ENCODE measurements around the gene SIGLEC14. TPM values are rescaled to one million over a fixed set of nuclear protein-coding genes. Genes with fewer than 3 reads are reported as not detected.
A peak's percentile ranks its signal among the peaks of the same experiment; 100 is the strongest.
"Not testable (repeated sequence)": the region's sequence is repeated elsewhere in the genome, so short reads cannot be mapped to it uniquely, and the experiment has no call there.

Gene SIGLEC14, protein sequence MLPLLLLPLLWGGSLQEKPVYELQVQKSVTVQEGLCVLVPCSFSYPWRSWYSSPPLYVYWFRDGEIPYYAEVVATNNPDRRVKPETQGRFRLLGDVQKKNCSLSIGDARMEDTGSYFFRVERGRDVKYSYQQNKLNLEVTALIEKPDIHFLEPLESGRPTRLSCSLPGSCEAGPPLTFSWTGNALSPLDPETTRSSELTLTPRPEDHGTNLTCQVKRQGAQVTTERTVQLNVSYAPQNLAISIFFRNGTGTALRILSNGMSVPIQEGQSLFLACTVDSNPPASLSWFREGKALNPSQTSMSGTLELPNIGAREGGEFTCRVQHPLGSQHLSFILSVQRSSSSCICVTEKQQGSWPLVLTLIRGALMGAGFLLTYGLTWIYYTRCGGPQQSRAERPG
- not detected in 2 replicates for total RNA-seq (2014; rRNA removed; shearing (Covaris generic); ENCODE audit: low replicate concordance)

- H3K36me3 ChIP-seq, DNase-seq, H3K4me3 ChIP-seq, H3K27me3 ChIP-seq, H3K9me3 ChIP-seq: not testable (repeated sequence)
These were observed at the start of gene SIGLEC14 for GRCh38 chr19:51646730-51647129. TSS of gene SIGLEC14 (minus strand) at chr19:51646825. CDS start at chr19:51646759, 66 bp downstream.

DNA sequence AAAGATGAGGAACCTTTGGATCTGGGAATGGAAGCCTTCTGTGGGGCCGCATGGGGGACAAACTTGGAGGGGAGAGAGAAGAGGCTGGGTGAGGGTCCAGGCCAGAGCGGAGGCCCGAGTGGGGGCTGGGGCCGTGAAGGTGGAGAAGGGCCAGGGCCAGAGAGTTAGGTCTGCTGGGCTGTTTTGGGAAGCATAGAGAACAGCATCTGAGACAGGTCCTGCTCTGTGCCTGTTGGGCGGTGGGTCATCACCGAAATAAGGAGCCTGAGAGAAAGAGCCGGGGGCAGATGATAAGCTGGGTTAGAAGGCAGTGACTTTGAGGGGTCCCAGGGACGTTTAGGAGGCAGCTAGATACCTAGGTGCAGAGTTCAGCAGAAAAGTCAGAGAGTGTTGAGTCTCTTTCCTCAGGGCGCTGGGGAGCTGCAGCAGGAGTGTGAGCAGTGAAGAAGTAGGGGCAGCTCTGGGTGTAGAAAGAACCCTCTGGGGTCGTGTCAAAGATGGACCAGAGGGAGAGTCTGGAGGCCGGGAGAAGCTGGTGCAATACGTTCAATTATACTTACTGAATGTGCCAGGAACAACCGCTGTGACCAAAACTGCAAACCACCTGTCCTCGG, 49.2 kb upstream of the SIGLEC14 start:
- Histone ChIP-seq H3K27me3 (no peaks in the 10 kb centered on the region), H3K9me3 (no peaks in the 10 kb centered on the region), H3K4me3 (no peak overlapping the region), H3K36me3 (peaks cover 77% of the 10 kb centered on the region)
- DNase-seq, result no peak

DNA sequence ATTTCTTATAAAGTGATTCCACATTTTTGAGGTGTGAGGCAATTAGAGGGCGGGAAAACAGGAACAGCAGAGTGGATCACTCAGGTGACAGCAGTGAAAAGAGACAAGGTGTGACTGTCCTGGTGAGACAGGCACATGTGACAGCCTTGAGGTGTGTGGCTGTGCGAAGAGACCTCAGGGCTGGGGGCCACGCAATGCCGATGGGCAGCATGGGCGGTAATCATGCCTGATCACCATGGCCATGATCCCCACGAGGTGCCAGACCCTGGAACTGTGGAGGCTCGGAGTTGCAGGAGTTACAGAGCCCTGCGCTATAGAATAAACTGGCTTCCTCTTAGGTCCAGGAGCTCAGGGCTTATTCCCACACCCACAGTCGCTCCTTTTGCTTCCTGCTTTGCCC, 48.5 kb upstream of the SIGLEC14 start:
- DNase-seq, result no peak
- Histone ChIP-seq H3K9me3 (no peaks in the 10 kb centered on the region), H3K4me3 (no peak overlapping the region), H3K36me3 (peaks cover 73% of the 10 kb centered on the region), H3K27me3 (no peaks in the 10 kb centered on the region)

GRCh38 chr19:51694318-51695085, 47.9 kb upstream of the SIGLEC14 start:
- no peak overlapping the region for H3K4me3 ChIP-seq
- peaks cover 67% of the 10 kb centered on the region for H3K36me3 ChIP-seq
- H3K9me3 ChIP-seq, result no peaks in the 10 kb centered on the region
- DNase-seq, result no peak
- H3K27me3 ChIP-seq, result no peaks in the 10 kb centered on the region

- H3K36me3 ChIP-seq, result peaks cover 61% of the 10 kb centered on the region
- no peak overlapping the region for H3K4me3 ChIP-seq
- no peaks in the 10 kb centered on the region for H3K9me3 ChIP-seq
- no peaks in the 10 kb centered on the region for H3K27me3 ChIP-seq
- no peak for DNase-seq
These were observed 47.2 kb upstream of the SIGLEC14 start for GRCh38 chr19:51693819-51694218.

GRCh38 chr19:51693260-51693659, 46.6 kb upstream of the SIGLEC14 start, which contains the start of gene SPACA6:
TSS of gene SPACA6 (plus strand) at chr19:51693330. CDS start at chr19:51693527, 197 bp downstream.
- Histone ChIP-seq H3K4me3 (no peak within 1 kb of the TSS), H3K9me3 (no peaks in the 10 kb centered on the region), H3K36me3 (peaks cover 55% of the 10 kb centered on the region), H3K27me3 (no peaks in the 10 kb centered on the region)
- no peak for DNase-seq

GRCh38 chr19:51692468-51692867, 45.8 kb upstream of the SIGLEC14 start:
- no peaks in the 10 kb centered on the region for H3K27me3 ChIP-seq
- H3K9me3 ChIP-seq, result no peaks in the 10 kb centered on the region
- H3K4me3 ChIP-seq, result no peak overlapping the region
- DNase-seq, result no peak
- peaks cover 47% of the 10 kb centered on the region for H3K36me3 ChIP-seq

DNA sequence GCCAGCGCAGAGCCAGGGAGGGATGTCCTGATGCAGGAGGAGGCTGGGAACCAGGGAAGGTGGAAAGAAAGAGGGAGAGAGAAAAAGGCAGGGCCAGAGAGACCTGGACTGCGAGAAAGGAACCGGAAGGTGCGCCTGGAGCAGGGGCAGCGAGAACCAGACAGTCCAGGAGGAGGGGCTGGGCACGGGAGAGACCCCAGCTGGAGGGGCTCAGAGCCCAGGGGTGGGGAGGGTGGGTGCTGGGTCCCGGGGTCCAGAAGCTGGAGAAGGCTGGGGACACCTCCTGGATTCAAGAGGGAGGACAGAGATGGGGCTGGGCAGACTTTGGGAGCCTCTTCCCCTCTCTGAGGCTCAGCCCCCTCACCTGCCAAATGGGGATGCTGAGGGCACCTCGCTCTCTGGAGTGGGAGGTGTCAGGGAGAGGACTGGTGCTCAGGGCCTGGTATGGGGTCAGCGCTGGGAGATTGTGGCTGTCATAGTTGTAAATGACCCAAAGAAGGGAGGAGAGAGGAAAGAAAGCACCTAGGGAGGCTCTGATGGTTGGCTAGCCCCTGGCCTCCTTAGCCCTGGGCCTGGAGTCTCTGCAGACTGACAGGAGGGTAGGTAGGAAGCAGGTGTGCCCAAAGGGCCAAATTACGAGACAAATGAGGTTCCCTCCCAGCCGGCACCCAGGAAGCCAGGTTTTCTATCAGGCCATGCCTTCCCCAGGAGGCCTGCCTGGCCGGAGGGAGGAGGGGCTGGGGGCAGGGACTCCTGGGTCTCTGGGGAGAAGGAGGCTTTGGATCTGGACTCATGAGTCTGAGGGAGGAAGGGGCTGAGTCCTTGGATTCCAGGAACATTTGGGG, 45.2 kb upstream of the SIGLEC14 start:
- Histone ChIP-seq H3K36me3 (peaks cover 40% of the 10 kb centered on the region), H3K4me3 (peak overlapping the region; percentile 84), H3K9me3 (no peaks in the 10 kb centered on the region), H3K27me3 (no peaks in the 10 kb centered on the region)
- DNase-seq, result no peak

GRCh38 chr19:51691074-51691583, 44.5 kb upstream of the SIGLEC14 start:
- peaks cover 36% of the 10 kb centered on the region for H3K36me3 ChIP-seq
- no peak for DNase-seq
- no peaks in the 10 kb centered on the region for H3K9me3 ChIP-seq
- peak overlapping the region; percentile 84 for H3K4me3 ChIP-seq
- H3K27me3 ChIP-seq, result no peaks in the 10 kb centered on the region

DNA sequence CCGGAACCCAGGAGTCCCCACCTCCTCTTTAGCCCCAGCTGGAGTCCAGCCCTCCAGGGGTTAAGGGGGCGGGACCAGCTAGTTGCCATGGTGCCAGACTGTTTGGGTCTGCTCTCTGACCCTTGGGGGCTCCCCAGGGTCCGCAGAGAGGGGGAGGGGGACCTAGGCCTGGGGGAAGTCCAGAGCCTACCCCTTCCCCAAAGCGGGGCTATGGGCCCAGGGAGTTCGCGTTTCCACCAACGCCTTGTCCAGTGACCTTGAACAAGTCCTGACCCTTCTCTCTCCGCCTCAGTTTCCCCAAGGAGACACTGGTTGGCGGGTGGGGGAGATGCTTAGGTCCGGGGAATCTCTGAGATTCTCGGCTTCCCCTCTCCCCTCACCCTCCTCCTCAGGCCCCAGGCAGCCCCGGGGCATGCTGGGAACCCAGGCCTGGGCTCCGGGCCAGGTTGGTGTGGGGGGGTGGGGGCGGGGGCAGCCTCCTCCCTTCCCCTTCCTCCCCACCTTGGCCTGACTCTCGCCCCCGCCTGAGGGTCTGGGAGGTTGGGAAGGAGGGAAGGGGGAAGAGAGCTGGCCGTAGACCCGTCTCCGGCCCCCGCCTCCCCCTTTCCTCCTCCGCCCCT, 43.9 kb upstream of the SIGLEC14 start:
- peak overlapping the region; percentile 84 for H3K4me3 ChIP-seq
- no peaks in the 10 kb centered on the region for H3K27me3 ChIP-seq
- H3K36me3 ChIP-seq, result peaks cover 33% of the 10 kb centered on the region
- no peaks in the 10 kb centered on the region for H3K9me3 ChIP-seq
- peak; percentile 59 for DNase-seq

DNA sequence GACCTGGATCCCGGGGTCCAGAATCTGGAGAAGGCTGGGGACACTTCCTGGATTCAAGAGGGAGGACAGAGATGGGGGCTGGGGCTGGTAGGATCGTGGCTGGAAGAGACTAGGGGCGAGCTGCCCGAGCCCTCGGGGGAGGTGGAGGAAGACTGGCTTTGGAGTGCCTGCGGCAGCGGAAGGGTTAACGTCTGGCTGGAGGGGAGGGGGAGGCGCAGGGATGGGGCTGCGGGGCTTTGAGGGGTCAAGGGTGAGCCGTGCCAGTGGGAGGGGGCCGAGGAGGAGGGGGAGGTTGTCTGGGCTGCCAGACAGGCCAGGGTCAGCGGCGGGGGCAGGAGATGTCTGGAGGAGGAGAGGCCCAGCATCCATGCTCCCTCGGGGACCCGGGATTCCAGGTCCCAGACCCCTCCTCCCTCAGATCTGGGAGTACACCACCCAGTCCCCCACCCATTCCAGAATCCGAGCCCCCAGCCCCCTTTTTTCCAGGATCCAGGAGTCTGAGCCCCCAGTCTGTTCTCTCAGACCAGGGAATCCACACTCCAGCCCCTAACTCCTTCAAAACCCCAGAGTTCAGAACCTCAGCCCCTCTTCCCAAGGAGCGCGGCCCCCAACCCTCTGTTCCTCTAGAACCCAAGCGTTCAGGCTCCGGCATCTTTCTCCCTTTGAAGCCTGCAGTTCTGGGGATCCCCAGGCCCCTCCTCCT, 43.3 kb upstream of the SIGLEC14 start:
- Histone ChIP-seq H3K9me3 (no peaks in the 10 kb centered on the region; the same call in 1 of the 2 replicates), H3K4me3 (peak overlapping the region; percentile 84), H3K27me3 (no peaks in the 10 kb centered on the region), H3K36me3 (peaks cover 26% of the 10 kb centered on the region)
- DNase-seq, result peak; percentile 47

DNA sequence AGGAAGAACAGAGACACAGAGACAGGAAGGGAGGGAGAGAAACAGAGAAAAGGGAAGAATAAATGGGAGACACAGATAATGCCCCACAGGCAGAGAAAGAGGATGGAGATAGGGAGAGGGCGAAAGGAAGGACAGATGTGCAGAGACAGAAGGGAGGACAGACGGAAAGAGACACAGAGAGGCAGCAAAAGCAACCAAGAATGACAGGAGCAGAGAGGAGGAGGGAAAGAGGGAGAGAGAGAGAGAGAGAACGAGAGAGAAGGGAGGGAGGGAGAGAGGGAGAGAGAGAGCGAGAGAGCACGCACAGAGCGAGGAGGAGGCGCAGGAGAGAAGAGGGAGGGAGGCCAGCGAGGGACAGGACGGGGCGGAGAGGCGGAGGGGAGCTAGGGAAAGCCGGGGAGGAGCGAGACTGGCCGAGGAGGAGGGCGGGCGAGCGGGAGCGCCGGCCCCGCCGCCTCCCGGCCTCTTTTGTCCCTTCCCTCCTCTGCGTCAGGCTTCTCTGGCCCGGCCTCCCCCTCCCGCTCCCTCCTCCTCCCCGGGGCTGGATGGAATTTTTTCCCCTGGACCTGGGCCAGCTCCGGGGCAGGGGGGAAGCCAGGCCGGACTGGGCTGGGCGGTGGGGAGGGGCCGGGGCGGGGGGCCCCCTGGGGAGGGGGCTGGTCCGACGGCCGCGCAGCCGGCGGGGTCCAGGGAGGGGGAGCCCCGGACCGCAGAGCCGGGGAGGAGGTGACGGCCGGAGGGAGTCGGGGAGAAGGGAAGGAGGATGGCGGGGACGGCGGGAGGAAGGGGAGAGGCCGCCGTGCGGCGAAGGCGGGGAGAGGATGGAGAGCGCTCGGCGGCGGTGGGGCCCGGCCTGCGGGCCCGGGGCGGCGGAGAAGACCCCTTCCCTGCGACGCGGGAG, 42.3 kb upstream of the SIGLEC14 start:
- peak; percentile 96 for DNase-seq
- H3K36me3 ChIP-seq, result peaks cover 16% of the 10 kb centered on the region
- H3K27me3 ChIP-seq, result no peaks in the 10 kb centered on the region
- peak overlapping the region; percentile 84 for H3K4me3 ChIP-seq
- H3K9me3 ChIP-seq, result no peaks in the 10 kb centered on the region; the same call in 1 of the 2 replicates

GRCh38 chr19:51687791-51688670, 41.4 kb upstream of the SIGLEC14 start:
- no peaks in the 10 kb centered on the region; the same call in 1 of the 2 replicates for H3K9me3 ChIP-seq
- H3K4me3 ChIP-seq, result peak overlapping the region; percentile 84
- no peaks in the 10 kb centered on the region for H3K27me3 ChIP-seq
- H3K36me3 ChIP-seq, result peaks cover 7% of the 10 kb centered on the region
- DNase-seq, result peak; percentile 91

Measured in MG63 (cell line).